IPS-20b (cell line): Measurements from ENCODE around the gene SLC2A11.

Experiments used
- H3K27ac ChIP-seq: one replicate; pipeline ENCODE4 v1.5.1; 2013; ENCODE audit warnings: low read length
- H3K27me3 ChIP-seq: 2 replicates; pipeline ENCODE4 v1.6.1; 2013; ENCODE audit warnings: mild to moderate bottlenecking, low read length, inconsistent platforms; ENCODE audit not compliant: insufficient read depth
- H3K36me3 ChIP-seq: 2 replicates; pipeline ENCODE4 v1.6.1; 2013; ENCODE audit warnings: low read depth, mild to moderate bottlenecking, inconsistent platforms, low read length, moderate library complexity; ENCODE audit not compliant: insufficient read depth
- H3K4me1 ChIP-seq: 2 replicates; pipeline ENCODE4 v1.6.1; 2013; ENCODE audit warnings: mild to moderate bottlenecking, control low read depth, inconsistent platforms, low read length, moderate library complexity; ENCODE audit not compliant: insufficient read depth
- H3K4me3 ChIP-seq: 2 replicates; pipeline ENCODE4 v1.5.1; 2013; ENCODE audit warnings: mild to moderate bottlenecking, low read length, inconsistent platforms
- H3K9ac ChIP-seq: 2 replicates; pipeline ENCODE4 v1.6.1; 2013; ENCODE audit warnings: low read depth, mild to moderate bottlenecking, inconsistent platforms, low read length, moderate library complexity
- H3K9me3 ChIP-seq: 2 replicates; pipeline ENCODE4 v1.6.1; 2013; ENCODE audit warnings: mild to moderate bottlenecking, low read depth, low read length, inconsistent platforms; ENCODE audit not compliant: insufficient read depth

SLC2A11 gene

DNA sequence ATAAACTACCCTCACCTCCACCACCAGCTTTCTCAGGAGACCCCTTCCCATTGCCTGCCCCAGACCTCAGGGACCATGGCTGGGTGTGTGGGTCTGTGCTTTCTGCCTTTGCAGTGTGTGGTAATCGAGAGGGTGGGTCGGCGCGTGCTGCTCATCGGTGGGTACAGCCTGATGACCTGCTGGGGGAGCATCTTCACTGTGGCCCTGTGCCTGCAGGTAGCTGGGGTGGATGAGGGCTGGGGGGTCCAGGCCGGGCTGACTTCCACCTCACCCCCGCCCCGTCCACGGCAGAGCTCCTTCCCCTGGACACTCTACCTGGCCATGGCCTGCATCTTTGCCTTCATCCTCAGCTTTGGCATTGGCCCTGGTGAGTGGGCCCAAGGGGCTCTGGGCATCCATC is 26.0 kb downstream of the SLC2A11 start:
- Histone ChIP-seq H3K4me3 (no peak overlapping the region), H3K27ac (no peak overlapping the region), H3K27me3 (no peaks in the 10 kb centered on the region), H3K4me1 (0 out of 2 replicates have a peak, but pooled peaks cover 2% of the 10 kb centered on the region), H3K36me3 (peaks cover 3% of the 10 kb centered on the region; the same call in 1 of the 2 replicates), H3K9me3 (no peaks in the 10 kb centered on the region), H3K9ac (no peak overlapping the region)

- H3K36me3 ChIP-seq, result peaks cover 3% of the 10 kb centered on the region; the same call in 1 of the 2 replicates
- no peaks in the 10 kb centered on the region for H3K27me3 ChIP-seq
- H3K4me3 ChIP-seq, result no peak overlapping the region
- H3K4me1 ChIP-seq, result 0 out of 2 replicates have a peak, but pooled peaks cover 2% of the 10 kb centered on the region
- H3K9ac ChIP-seq, result no peak overlapping the region
- no peaks in the 10 kb centered on the region for H3K9me3 ChIP-seq
- no peak overlapping the region for H3K27ac ChIP-seq
Observed at GRCh38 chr22:23884140-23884539, 26.5 kb downstream of the SLC2A11 start.

GRCh38 chr22:23888615-23889401 is 31.1 kb downstream of the SLC2A11 start:
- H3K27ac ChIP-seq, result no peak overlapping the region
- no peak overlapping the region; the same call in 1 of the 2 replicates for H3K9ac ChIP-seq
- H3K4me1 ChIP-seq, result peaks cover 11% of the 10 kb centered on the region
- H3K27me3 ChIP-seq, result no peaks in the 10 kb centered on the region
- H3K4me3 ChIP-seq, result no peak overlapping the region
- H3K9me3 ChIP-seq, result peaks cover 7% of the 10 kb centered on the region
- no peaks in the 10 kb centered on the region for H3K36me3 ChIP-seq

- peaks cover 11% of the 10 kb centered on the region for H3K4me1 ChIP-seq
- H3K27ac ChIP-seq, result no peak overlapping the region
Observed at GRCh38 chr22:23889620-23890019, 31.9 kb downstream of the SLC2A11 start.

DNA sequence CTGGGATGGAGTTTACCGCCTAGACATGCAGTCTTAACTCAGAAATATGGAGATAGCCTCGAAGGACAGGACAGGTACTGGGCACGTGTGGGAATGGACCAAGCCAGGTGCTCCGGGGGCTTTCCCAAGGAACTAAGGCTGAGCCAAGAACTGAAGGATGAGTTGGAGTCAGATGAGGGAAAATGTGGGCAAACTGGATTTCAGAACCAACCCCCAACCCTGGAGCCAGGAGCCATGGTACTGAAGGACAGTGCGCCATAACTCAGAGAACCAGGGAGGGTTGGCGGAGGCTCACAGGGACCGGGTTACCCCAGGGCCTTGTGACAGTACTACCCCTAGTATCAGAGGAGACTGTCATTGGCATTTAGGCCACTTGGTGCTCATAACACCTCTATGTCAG is 34.1 kb downstream of the SLC2A11 start:
- Histone ChIP-seq H3K4me3 (no peak overlapping the region), H3K27ac (no peak overlapping the region), H3K9ac (no peak overlapping the region), H3K27me3 (no peaks in the 10 kb centered on the region), H3K36me3 (peaks cover 20% of the 10 kb centered on the region), H3K4me1 (peaks cover 17% of the 10 kb centered on the region), H3K9me3 (peaks cover 7% of the 10 kb centered on the region)

More at GRCh38 chr22:23889620-23890019, 31.9 kb downstream of the SLC2A11 start:
- Histone ChIP-seq H3K36me3 (no peaks in the 10 kb centered on the region), H3K9ac (no peak overlapping the region), H3K9me3 (peaks cover 7% of the 10 kb centered on the region), H3K27me3 (no peaks in the 10 kb centered on the region), H3K4me3 (no peak overlapping the region)

DNA sequence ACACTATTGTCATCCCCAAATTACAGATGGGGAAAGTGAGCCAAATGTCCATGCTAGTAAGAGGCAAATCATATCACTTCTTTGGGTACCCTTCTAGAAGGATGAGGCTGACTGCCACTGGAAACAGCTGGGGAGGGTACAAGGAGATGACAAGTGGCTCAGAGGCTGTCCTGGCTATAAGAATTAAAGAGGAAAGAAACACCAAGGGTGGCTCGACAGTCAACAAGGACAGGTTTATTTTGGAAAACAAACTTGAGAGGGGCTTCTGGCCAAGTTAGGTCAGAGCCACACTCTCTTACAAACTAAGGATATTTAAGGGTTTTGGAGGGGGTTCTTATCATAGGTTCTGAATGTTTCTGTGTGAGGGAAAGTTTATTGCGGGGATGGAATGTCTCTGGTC is 34.5 kb downstream of the SLC2A11 start:
- H3K9me3 ChIP-seq, result peaks cover 7% of the 10 kb centered on the region
- peaks cover 17% of the 10 kb centered on the region for H3K4me1 ChIP-seq
- no peaks in the 10 kb centered on the region for H3K27me3 ChIP-seq
- no peak overlapping the region for H3K4me3 ChIP-seq
- no peak overlapping the region for H3K27ac ChIP-seq
- peaks cover 24% of the 10 kb centered on the region for H3K36me3 ChIP-seq
- no peak overlapping the region for H3K9ac ChIP-seq

DNA sequence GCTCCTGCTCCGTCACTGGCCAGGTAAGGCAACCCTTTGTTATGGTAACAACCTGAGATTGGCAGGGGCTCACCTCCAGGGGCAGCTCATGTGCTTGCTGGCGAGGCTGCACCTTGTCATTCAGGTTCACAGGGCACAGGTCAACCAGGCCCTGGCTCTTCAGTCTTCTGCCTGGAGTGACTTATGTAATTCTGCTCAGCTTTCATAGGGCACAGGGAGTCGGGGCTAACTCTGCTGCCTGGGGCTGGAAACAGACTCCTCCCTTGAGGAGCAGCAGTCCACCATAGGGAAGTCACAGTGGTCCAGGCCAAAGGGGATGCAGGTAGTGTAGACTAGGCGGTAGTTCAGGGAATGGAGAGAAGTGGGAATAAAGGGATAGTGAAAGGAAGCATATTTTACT is 35.0 kb downstream of the SLC2A11 start:
- Histone ChIP-seq H3K9ac (no peak overlapping the region), H3K27me3 (no peaks in the 10 kb centered on the region), H3K4me1 (peaks cover 17% of the 10 kb centered on the region), H3K36me3 (peaks cover 29% of the 10 kb centered on the region), H3K27ac (no peak overlapping the region), H3K4me3 (no peak overlapping the region), H3K9me3 (peaks cover 7% of the 10 kb centered on the region)

- Histone ChIP-seq H3K27ac (peak overlapping the region; percentile 3), H3K27me3 (no peaks in the 10 kb centered on the region), H3K36me3 (peaks cover 32% of the 10 kb centered on the region), H3K4me3 (peak overlapping the region; percentile 92), H3K4me1 (peaks cover 17% of the 10 kb centered on the region), H3K9me3 (peaks cover 7% of the 10 kb centered on the region), H3K9ac (peak overlapping the region; percentile 79; the same call in 1 of the 2 replicates)
Observed at GRCh38 chr22:23893121-23893944, 35.7 kb downstream of the SLC2A11 start.

GRCh38 chr22:23893945-23894709 is 36.5 kb downstream of the SLC2A11 start, which contains the start of gene MIF:
TSS of gene MIF (plus strand) at chr22:23894383. CDS start at chr22:23894475, 92 bp downstream.
- H3K36me3 ChIP-seq, result peaks cover 32% of the 10 kb centered on the region
- H3K9me3 ChIP-seq, result peaks cover 7% of the 10 kb centered on the region
- H3K27me3 ChIP-seq, result no peaks in the 10 kb centered on the region
- peaks cover 15% of the 10 kb centered on the region for H3K4me1 ChIP-seq
- H3K9ac ChIP-seq, result peak within 1 kb of the TSS; percentile 97
- H3K4me3 ChIP-seq, result peak within 1 kb of the TSS; percentile 92
- peak within 1 kb of the TSS; percentile 90 for H3K27ac ChIP-seq

- Histone ChIP-seq H3K9ac (peak overlapping the region; percentile 97), H3K27me3 (no peaks in the 10 kb centered on the region), H3K9me3 (peaks cover 12% of the 10 kb centered on the region), H3K36me3 (peaks cover 32% of the 10 kb centered on the region), H3K4me1 (peaks cover 15% of the 10 kb centered on the region), H3K27ac (peak overlapping the region; percentile 90), H3K4me3 (peak overlapping the region; percentile 92)
Observed at GRCh38 chr22:23894710-23895598, 37.3 kb downstream of the SLC2A11 start.
